ENCODE data around the gene TFF3. TPM values are rescaled to one million over a fixed set of nuclear protein-coding genes. Genes with fewer than 3 reads are reported as not detected.

Gene TFF3
- total and polyA plus RNA-seq, 2 experiments from 2014 or later, result not detected

DNA sequence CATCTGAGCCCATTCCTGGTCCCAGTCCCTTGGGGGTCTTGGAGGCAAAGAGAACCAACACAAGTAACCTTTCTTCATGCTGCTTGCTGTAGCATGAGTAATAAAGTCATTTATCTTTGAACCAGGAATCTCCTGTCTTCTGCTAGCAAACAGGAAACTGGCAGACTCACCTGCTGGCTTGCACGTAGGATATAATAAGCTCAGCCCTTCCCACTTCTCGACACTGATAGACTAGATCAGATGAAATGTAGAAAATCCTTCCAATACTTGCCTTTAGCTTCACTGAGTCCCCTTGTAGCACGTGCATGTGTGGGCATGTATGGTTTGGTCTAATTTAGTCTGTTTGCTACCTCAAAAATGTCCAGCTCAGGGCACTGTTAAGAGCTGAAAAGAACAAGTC, 42.1 kb upstream of the TFF3 start:
- no peaks in the 10 kb centered on the region for H3K79me2 ChIP-seq (ENCODE audit: insufficient read depth)

DNA sequence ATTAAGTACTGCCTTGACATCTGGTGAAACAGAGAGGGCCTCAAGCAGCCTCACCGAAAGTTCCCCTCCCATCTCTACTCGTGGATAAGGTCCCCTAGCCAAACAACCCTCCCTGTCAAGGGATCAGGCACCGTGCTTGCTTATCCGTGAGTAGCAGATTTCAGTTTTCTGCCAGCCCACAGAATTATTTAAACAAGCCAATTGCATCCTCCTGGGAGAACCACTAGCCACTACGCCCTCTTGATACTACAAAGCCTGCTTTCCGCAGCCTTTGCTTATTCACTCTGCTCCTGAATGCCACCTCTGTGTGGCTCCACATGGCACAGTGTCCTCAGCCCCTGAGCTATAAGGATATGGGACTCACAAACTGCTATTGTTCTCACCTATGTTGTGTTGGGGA, 41.4 kb upstream of the TFF3 start:
- Histone ChIP-seq H3K9ac (no peak overlapping the region), H3K4me1 (ENCODE audit: insufficient read depth) (no peaks in the 10 kb centered on the region), H3K36me3 (ENCODE audit: low read depth) (no peaks in the 10 kb centered on the region), H3K9me3 (ENCODE audit: low read depth) (no peaks in the 10 kb centered on the region), H4K20me1 (ENCODE audit: insufficient read depth) (no peaks in the 10 kb centered on the region), H2AFZ (no peak overlapping the region), H3K9me2 (ENCODE audit: insufficient read depth) (no peaks in the 10 kb centered on the region), H3K4me3 (no peak overlapping the region), H3K27me3 (replicated peaks; ENCODE audit: insufficient read depth) (0 out of 2 replicates have a peak, but pooled peaks cover 2% of the 10 kb centered on the region), H3F3A (ENCODE audit: insufficient read depth) (no peaks in the 10 kb centered on the region), H3K79me2 (ENCODE audit: insufficient read depth) (no peaks in the 10 kb centered on the region), H3K27ac (no peak overlapping the region), H3K4me2 (ENCODE audit: unreplicated experiment) (no peak overlapping the region)
- TF ChIP-seq EZH2 (IDR thresholded peaks at IDR 0.05; ENCODE audit: insufficient read depth, poor library complexity, severe bottlenecking) (no peak), EZH2phosphoT487 (IDR thresholded peaks at IDR 0.05; ENCODE audit: insufficient read depth, low read depth) (no peak)
- in situ Hi-C loops (cut with MboI), result no loop called here
- WGBS, 2 experiments (ENCODE audit: low coverage in 1 of 2, low lambda C conversion rate in 2 of 2, missing lambda C conversion rate in 2 of 2), result 15 to 21% methylated on average over 6 of the region's 6 CpGs
- no peak for DNase-seq

More for the DNA sequence above, 42.1 kb upstream of the TFF3 start:
- H4K20me1 ChIP-seq (ENCODE audit: insufficient read depth), result no peaks in the 10 kb centered on the region
- no peak overlapping the region for H3K27ac ChIP-seq
- H3K4me3 ChIP-seq, result no peak overlapping the region
- WGBS, 2 experiments (ENCODE audit: low coverage in 1 of 2, low lambda C conversion rate in 2 of 2, missing lambda C conversion rate in 2 of 2), result 21 to 25% methylated on average over 3 of the region's 3 CpGs
- H2AFZ ChIP-seq, result no peak overlapping the region
- no peaks in the 10 kb centered on the region for H3F3A ChIP-seq (ENCODE audit: insufficient read depth)
- in situ Hi-C loops (cut with MboI), result no loop called here
- no peaks in the 10 kb centered on the region for H3K4me1 ChIP-seq (ENCODE audit: insufficient read depth)
- H3K9me3 ChIP-seq (ENCODE audit: low read depth), result no peaks in the 10 kb centered on the region
- no peak overlapping the region for H3K4me2 ChIP-seq (ENCODE audit: unreplicated experiment)
- H3K27me3 ChIP-seq (replicated peaks; ENCODE audit: insufficient read depth), result 0 out of 2 replicates have a peak, but pooled peaks cover 2% of the 10 kb centered on the region
- no peaks in the 10 kb centered on the region for H3K9me2 ChIP-seq (ENCODE audit: insufficient read depth)
- no peak for TF ChIP-seq EZH2 (IDR thresholded peaks at IDR 0.05; ENCODE audit: insufficient read depth, poor library complexity, severe bottlenecking)
- TF ChIP-seq EZH2phosphoT487 (IDR thresholded peaks at IDR 0.05; ENCODE audit: insufficient read depth, low read depth), result no peak
- H3K9ac ChIP-seq, result no peak overlapping the region
- H3K36me3 ChIP-seq (ENCODE audit: low read depth), result no peaks in the 10 kb centered on the region
- no peak for DNase-seq

DNA sequence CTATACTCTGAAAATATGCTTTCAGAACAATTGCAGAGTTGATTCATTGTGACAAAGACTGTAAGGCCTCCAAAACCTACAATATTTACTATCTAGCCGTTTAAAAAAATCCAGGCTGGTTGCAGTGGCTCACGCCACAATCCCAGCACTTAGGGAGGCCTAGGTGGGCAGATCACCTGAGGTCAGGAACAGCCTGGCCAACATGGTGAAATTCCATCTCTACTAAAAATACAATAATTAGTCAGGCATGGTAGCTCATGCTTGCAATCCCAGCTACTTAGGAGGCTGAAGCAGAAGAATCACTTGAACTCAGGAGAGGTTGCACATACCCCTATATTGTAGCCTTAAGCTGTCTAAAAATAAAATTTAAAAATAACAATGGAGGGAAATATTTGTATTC, 40.8 kb upstream of the TFF3 start:
- no peak overlapping the region for H3K27ac ChIP-seq
- H4K20me1 ChIP-seq (ENCODE audit: insufficient read depth), result no peaks in the 10 kb centered on the region
- H3K4me1 ChIP-seq (ENCODE audit: insufficient read depth), result no peaks in the 10 kb centered on the region
- H3K79me2 ChIP-seq (ENCODE audit: insufficient read depth), result no peaks in the 10 kb centered on the region
- DNase-seq, result no peak
- H3K36me3 ChIP-seq (ENCODE audit: low read depth), result no peaks in the 10 kb centered on the region
- 6 to 19% methylated on average over 2 of the region's 2 CpGs for WGBS, 2 experiments (ENCODE audit: low coverage in 1 of 2, low lambda C conversion rate in 2 of 2, missing lambda C conversion rate in 2 of 2)
- TF ChIP-seq EZH2 (IDR thresholded peaks at IDR 0.05; ENCODE audit: insufficient read depth, poor library complexity, severe bottlenecking) (no peak), EZH2phosphoT487 (IDR thresholded peaks at IDR 0.05; ENCODE audit: insufficient read depth, low read depth) (no peak)
- H3F3A ChIP-seq (ENCODE audit: insufficient read depth), result no peaks in the 10 kb centered on the region
- no peak overlapping the region for H3K9ac ChIP-seq
- in situ Hi-C loops (cut with MboI), result no loop called here
- H3K4me2 ChIP-seq (ENCODE audit: unreplicated experiment), result no peak overlapping the region
- H3K4me3 ChIP-seq, result no peak overlapping the region
- H3K27me3 ChIP-seq (replicated peaks; ENCODE audit: insufficient read depth), result 0 out of 2 replicates have a peak, but pooled peaks cover under 1% of the 10 kb centered on the region
- H2AFZ ChIP-seq, result no peak overlapping the region
- H3K9me2 ChIP-seq (ENCODE audit: insufficient read depth), result no peaks in the 10 kb centered on the region
- no peaks in the 10 kb centered on the region for H3K9me3 ChIP-seq (ENCODE audit: low read depth)

DNA sequence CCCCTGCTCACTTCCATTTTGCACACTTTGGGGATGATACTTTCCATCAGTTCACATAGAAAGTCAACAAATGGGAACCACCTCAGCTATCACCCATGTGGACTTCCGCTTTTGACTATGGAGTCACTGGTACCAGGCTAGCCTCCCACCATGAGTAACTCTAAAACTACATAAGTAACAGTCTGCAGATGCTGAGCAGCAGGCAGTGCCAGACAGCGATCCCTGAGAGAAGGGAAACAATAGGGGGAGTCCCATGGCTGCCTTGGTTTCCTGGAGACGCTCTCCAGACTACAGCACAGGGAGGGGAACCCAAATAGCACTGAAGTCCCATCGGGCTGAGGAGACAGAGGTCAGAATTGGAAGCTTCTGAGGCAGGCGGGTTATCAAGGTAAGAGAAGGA, 38.4 kb upstream of the TFF3 start:
- Histone ChIP-seq H3K9me2 (ENCODE audit: insufficient read depth) (no peaks in the 10 kb centered on the region), H3K27ac (no peak overlapping the region), H3K27me3 (replicated peaks; ENCODE audit: insufficient read depth) (no peaks in the 10 kb centered on the region), H3K4me2 (ENCODE audit: unreplicated experiment) (no peak overlapping the region), H3F3A (ENCODE audit: insufficient read depth) (no peaks in the 10 kb centered on the region), H2AFZ (no peak overlapping the region), H3K9ac (no peak overlapping the region), H3K4me3 (no peak overlapping the region), H3K9me3 (ENCODE audit: low read depth) (no peaks in the 10 kb centered on the region), H3K79me2 (ENCODE audit: insufficient read depth) (no peaks in the 10 kb centered on the region), H4K20me1 (ENCODE audit: insufficient read depth) (no peaks in the 10 kb centered on the region), H3K36me3 (ENCODE audit: low read depth) (no peaks in the 10 kb centered on the region), H3K4me1 (ENCODE audit: insufficient read depth) (no peaks in the 10 kb centered on the region)
- 39 to 46% methylated on average over 5 of the region's 5 CpGs for WGBS, 2 experiments (ENCODE audit: low coverage in 1 of 2, low lambda C conversion rate in 2 of 2, missing lambda C conversion rate in 2 of 2)
- TF ChIP-seq EZH2 (IDR thresholded peaks at IDR 0.05; ENCODE audit: insufficient read depth, poor library complexity, severe bottlenecking), result no peak
- TF ChIP-seq EZH2phosphoT487 (IDR thresholded peaks at IDR 0.05; ENCODE audit: insufficient read depth, low read depth), result no peak
- DNase-seq, result no peak
- in situ Hi-C loops (cut with MboI), result no loop called here
